SK-N-MC (cell line): ENCODE measurements around the gene FCER2.

Source experiments
- EZH2 ChIP-seq: fragments of 200-600 bp; sonication (generic); IDR thresholded peaks from one replicate; pipeline ENCODE4 v1.6.1; 2017; ENCODE audit warnings: antibody characterized with exemption
- POLR2AphosphoS5 ChIP-seq: IDR thresholded peaks from 2 replicates; pipeline ENCODE4 v1.6.1; 2012; ENCODE audit warnings: mild to moderate bottlenecking, low read depth, low read length, borderline replicate concordance

DNA sequence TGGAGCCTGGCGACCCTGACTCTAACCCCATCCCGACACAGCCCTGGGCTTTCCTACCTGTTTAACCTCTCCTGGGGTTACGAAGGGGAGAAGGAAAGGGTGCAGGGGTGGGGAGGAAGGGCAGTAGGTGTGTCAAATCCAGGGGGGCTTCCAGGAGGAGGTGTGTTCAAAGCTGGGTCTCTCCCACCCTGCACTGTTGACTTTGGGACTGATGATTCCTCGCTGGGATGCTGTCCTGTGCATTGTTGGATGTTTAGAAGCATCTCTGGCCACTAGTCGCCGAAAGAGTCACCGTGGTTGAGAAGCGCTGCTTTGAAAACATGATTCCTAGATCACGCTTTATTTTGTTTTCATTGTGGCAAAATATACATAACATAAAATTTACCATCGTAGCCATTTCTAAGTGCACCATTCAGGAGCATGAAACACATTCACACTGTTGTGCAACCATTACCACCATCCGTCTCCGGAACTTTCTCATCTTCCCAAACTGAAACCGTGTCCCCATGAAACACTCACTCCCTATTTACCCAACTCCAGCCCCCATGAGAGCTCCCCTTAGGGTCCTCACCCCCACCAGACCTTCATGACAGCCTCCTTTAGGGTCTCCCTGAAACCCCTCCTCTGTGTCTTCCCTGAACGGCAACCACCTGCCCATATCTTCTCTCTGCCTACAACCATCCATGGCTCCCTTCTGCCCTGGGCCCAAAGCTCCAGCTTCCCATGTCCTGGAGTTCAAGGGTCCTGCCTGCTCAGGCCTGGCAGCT is 4.4 kb upstream of the FCER2 start:
- TF ChIP-seq EZH2 (no peak), POLR2AphosphoS5 (no peak)
